Neuronal stem cell (in vitro differentiated cells): ENCODE data around the gene DNER.
"Not testable (repeated sequence)": the region's sequence is repeated elsewhere in the genome, so short reads cannot be mapped to it uniquely, and the experiment has no call there.

ENCODE experiments used
- DNase-seq: peaks from one replicate; pipeline ENCODE4 v3.0.0-alpha.2; 2013; ENCODE audit warnings: low spot score
- H2AFZ ChIP-seq: one replicate; pipeline ENCODE4 v1.6.1; 2013; ENCODE audit warnings: mild to moderate bottlenecking, low read length, inconsistent platforms
- H2AK5ac ChIP-seq: 2 replicates; pipeline ENCODE4 v1.6.1; 2013; ENCODE audit warnings: low read depth, mild to moderate bottlenecking, inconsistent platforms, low read length, moderate library complexity, mixed read lengths
- H2BK120ac ChIP-seq: 2 replicates; pipeline ENCODE4 v1.6.1; 2013; ENCODE audit warnings: low read depth, mild to moderate bottlenecking, inconsistent platforms, low read length, moderate library complexity, mixed read lengths
- H2BK12ac ChIP-seq: one replicate; pipeline ENCODE4 v1.6.1; 2013; ENCODE audit warnings: low read length, inconsistent platforms
- H2BK15ac ChIP-seq: 2 replicates; pipeline ENCODE4 v1.6.1; 2013; ENCODE audit warnings: mild to moderate bottlenecking, low read length, inconsistent platforms, mixed read lengths
- H2BK5ac ChIP-seq: one replicate; pipeline ENCODE4 v1.6.1; 2013; ENCODE audit warnings: inconsistent platforms, mild to moderate bottlenecking, low read length, moderate library complexity
- H3K14ac ChIP-seq: one replicate; pipeline ENCODE4 v1.6.1; 2013; ENCODE audit warnings: low read length, inconsistent platforms
- H3K18ac ChIP-seq: 2 replicates; pipeline ENCODE4 v1.6.1; 2013; ENCODE audit warnings: low read length, inconsistent platforms
- H3K23ac ChIP-seq: 2 replicates; pipeline ENCODE4 v1.6.1; 2013; ENCODE audit warnings: low read depth, mild to moderate bottlenecking, mixed read lengths, low read length, inconsistent platforms; ENCODE audit not compliant: poor library complexity
- H3K27ac ChIP-seq: replicated peaks from 3 replicates; pipeline ENCODE4 v1.5.1; 2013; ENCODE audit warnings: low read length, inconsistent platforms
- H3K27me3 ChIP-seq, 3 experiments: 2 replicates each; pipeline ENCODE4 v1.6.1; 2013; ENCODE audit warnings: low read length in 3 of 3, mild to moderate bottlenecking in 2 of 3, inconsistent platforms in 1 of 3, low read depth in 1 of 3, mixed read lengths in 1 of 3, moderate library complexity in 1 of 3; ENCODE audit not compliant: control insufficient read depth in 3 of 3, insufficient read depth in 3 of 3
- H3K36me3 ChIP-seq, 2 donors: replicated peaks in 1 of 2; 2 replicates each; pipeline ENCODE4 v1.6.1; 2013; ENCODE audit warnings: low read length in 2 of 2; ENCODE audit not compliant: control insufficient read depth in 2 of 2, insufficient read depth in 2 of 2
- H3K4ac ChIP-seq: 2 replicates; pipeline ENCODE4 v1.6.1; 2013; ENCODE audit warnings: inconsistent platforms, mild to moderate bottlenecking, low read length, moderate library complexity
- H3K4me1 ChIP-seq, 2 donors: 1 replicate in 1 of 2; 2 replicates in 1 of 2; pipeline ENCODE4 v1.6.1; 2013; ENCODE audit warnings: low read length in 2 of 2, low read depth in 1 of 2; ENCODE audit not compliant: control insufficient read depth in 2 of 2, insufficient read depth in 1 of 2
- H3K4me2 ChIP-seq: one replicate; pipeline ENCODE4 v1.6.1; 2013; ENCODE audit warnings: mild to moderate bottlenecking, low read length, inconsistent platforms; ENCODE audit not compliant: insufficient read depth, poor library complexity, severe bottlenecking
- H3K4me3 ChIP-seq, 2 donors: 2 replicates each; pipeline ENCODE4 v1.5.1; 2013; ENCODE audit warnings: low read length in 2 of 2, mild to moderate bottlenecking in 2 of 2, inconsistent platforms in 1 of 2, moderate library complexity in 1 of 2
- H3K79me1 ChIP-seq: one replicate; pipeline ENCODE4 v1.6.1; 2013; ENCODE audit warnings: low read depth, mild to moderate bottlenecking, inconsistent platforms, low read length, moderate library complexity
- H3K9ac ChIP-seq: one replicate; pipeline ENCODE4 v1.6.1; 2013; ENCODE audit warnings: mild to moderate bottlenecking, low read depth, low read length, inconsistent platforms; ENCODE audit not compliant: poor library complexity
- H3K9me3 ChIP-seq, 2 donors: replicated peaks in 1 of 2; 2 replicates each; pipeline versions ENCODE3 to v1.6.1; 2013; ENCODE audit warnings: low read length in 2 of 2, mild to moderate bottlenecking in 2 of 2, inconsistent platforms in 1 of 2, low read depth in 1 of 2, mixed read lengths in 1 of 2, moderate library complexity in 1 of 2; ENCODE audit not compliant: control insufficient read depth in 2 of 2, insufficient read depth in 1 of 2
- H4K8ac ChIP-seq: one replicate; pipeline ENCODE4 v1.6.1; 2013; ENCODE audit warnings: low read depth, mild to moderate bottlenecking, inconsistent platforms, low read length, moderate library complexity
- H4K91ac ChIP-seq: one replicate; pipeline ENCODE4 v1.6.1; 2013; ENCODE audit warnings: low read length, low read depth, mild to moderate bottlenecking, inconsistent platforms; ENCODE audit not compliant: poor library complexity
- WGBS, 2 donors: extraction: QIAGEN DNeasy Blood & Tissue Kit; methylation state at CpG; one replicate each; pipeline ENCODE4 v1.1.7; 2013; ENCODE audit warnings: missing lambda C conversion rate in 2 of 2, mixed read lengths in 1 of 2; ENCODE audit not compliant: insufficient read length in 2 of 2, insufficient replicate concordance in 1 of 2; ENCODE audit errors: extremely low coverage in 2 of 2; 5-methylcytosine and 5-hydroxymethylcytosine counted together

Gene DNER

DNA sequence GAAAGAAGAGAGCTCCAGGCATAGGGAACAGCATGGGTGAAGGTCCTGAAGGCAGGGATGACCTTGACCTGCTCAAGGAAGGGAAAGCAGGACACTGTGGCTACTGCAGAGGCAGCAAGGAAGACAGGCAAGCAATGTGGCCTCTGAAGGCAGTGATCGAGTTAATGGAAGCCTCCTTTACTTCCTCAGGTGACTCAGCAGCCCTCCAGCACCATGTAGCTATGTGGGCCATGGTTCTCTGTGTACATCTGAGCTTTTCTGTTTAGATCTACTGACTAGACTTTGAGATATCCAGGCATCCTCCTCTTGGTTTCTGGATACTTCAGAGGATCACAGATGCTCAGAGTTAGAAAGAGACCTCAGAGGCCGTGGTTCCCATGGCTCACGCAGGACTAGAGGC is 336.0 kb downstream of the DNER start:
- no peak overlapping the region for H2AK5ac ChIP-seq
- H3K9ac ChIP-seq = no peak overlapping the region
- H3K27me3 ChIP-seq = no peaks in the 10 kb centered on the region
- no peak overlapping the region for H4K8ac ChIP-seq
- H3K4me2 ChIP-seq = no peak overlapping the region
- no peak for DNase-seq
- H3K4me3 ChIP-seq = no peak overlapping the region
- no peak overlapping the region for H2BK12ac ChIP-seq
- no peak overlapping the region for H2BK120ac ChIP-seq
- no peak overlapping the region for H4K91ac ChIP-seq
- H2BK5ac ChIP-seq = no peak overlapping the region
- WGBS, 2 donors = no CpG with 5 or more reads among the region's 3 CpGs
- H3K9me3 ChIP-seq = no peaks in the 10 kb centered on the region
- H3K23ac ChIP-seq = no peak overlapping the region
- no peaks in the 10 kb centered on the region for H3K4me1 ChIP-seq
- no peaks in the 10 kb centered on the region for H3K36me3 ChIP-seq
- H3K18ac ChIP-seq = no peak overlapping the region
- no peak overlapping the region for H3K27ac ChIP-seq
- no peak overlapping the region for H3K14ac ChIP-seq
- no peaks in the 10 kb centered on the region for H3K79me1 ChIP-seq
- H3K4ac ChIP-seq = no peak overlapping the region
- no peak overlapping the region for H2AFZ ChIP-seq
- no peak overlapping the region for H2BK15ac ChIP-seq

DNA sequence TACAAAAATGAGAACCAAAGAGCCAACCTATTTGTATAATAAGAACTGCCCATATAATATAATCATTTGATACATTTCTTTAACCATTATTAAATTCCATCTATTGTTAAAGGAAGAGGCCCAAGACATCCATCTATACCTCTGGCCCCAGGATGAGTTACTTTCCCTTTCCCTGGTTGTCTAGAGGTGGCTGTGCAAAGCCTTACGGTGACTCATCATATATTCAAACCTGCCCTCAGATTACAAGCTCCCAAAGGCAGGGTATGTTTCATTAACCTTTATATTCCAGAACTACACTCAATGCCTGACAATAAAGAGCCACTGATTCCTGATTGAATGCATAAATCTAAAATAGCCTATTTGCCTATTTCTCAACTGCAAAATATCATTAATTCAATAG is 337.5 kb downstream of the DNER start:
- no peak overlapping the region for H3K9ac ChIP-seq
- H3K79me1 ChIP-seq = no peaks in the 10 kb centered on the region
- H3K27me3 ChIP-seq = no peaks in the 10 kb centered on the region
- H3K27ac ChIP-seq = no peak overlapping the region
- no peak overlapping the region for H3K4ac ChIP-seq
- no peaks in the 10 kb centered on the region for H3K36me3 ChIP-seq
- H3K9me3 ChIP-seq = no peaks in the 10 kb centered on the region
- H3K4me3 ChIP-seq = no peak overlapping the region
- H4K91ac ChIP-seq = no peak overlapping the region
- DNase-seq = no peak
- no peak overlapping the region for H2BK15ac ChIP-seq
- H3K14ac ChIP-seq = no peak overlapping the region
- H2BK5ac ChIP-seq = no peak overlapping the region
- no peak overlapping the region for H2AFZ ChIP-seq
- no peak overlapping the region for H3K4me2 ChIP-seq
- no peak overlapping the region for H3K23ac ChIP-seq
- no peak overlapping the region for H2BK120ac ChIP-seq
- H2AK5ac ChIP-seq = no peak overlapping the region
- H2BK12ac ChIP-seq = no peak overlapping the region
- no peak overlapping the region for H3K18ac ChIP-seq
- peaks cover 0 to 2% of the 10 kb centered on the region in 2 donors for H3K4me1 ChIP-seq
- H4K8ac ChIP-seq = no peak overlapping the region
- WGBS, 2 donors = no CpG with 5 or more reads among the region's 1 CpG

DNA sequence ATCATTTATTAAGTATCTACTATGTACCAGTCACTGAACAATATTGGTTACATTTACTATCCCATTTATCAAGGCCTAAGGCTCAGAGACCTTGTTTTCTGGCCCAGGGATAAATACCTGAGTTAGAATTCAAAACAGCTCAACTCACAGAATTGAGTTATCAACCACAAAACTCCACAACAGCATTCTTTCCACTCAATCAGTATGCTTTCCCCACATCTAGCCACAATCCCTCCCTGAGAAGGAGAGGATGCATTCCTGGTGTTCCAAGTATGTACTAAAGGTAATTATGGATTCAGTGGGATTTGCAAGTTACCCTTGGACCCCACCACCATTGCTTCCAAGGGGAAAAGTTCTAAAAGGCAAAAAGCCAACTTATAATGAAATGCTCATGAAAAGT is 339.1 kb downstream of the DNER start:
- Histone ChIP-seq H2BK12ac (no peak overlapping the region), H2AK5ac (no peak overlapping the region), H3K9ac (no peak overlapping the region), H4K8ac (no peak overlapping the region), H3K4me1 (peaks cover 0 to 2% of the 10 kb centered on the region in 2 donors), H4K91ac (no peak overlapping the region), H3K36me3 (no peaks in the 10 kb centered on the region), H3K27ac (no peak overlapping the region), H2BK5ac (no peak overlapping the region), H3K79me1 (no peaks in the 10 kb centered on the region), H2AFZ (no peak overlapping the region), H3K27me3 (no peaks in the 10 kb centered on the region), H3K23ac (no peak overlapping the region), H2BK120ac (no peak overlapping the region), H3K18ac (no peak overlapping the region), H3K14ac (no peak overlapping the region), H3K4ac (no peak overlapping the region), H3K4me3 (no peak overlapping the region), H3K9me3 (no peaks in the 10 kb centered on the region), H2BK15ac (no peak overlapping the region), H3K4me2 (no peak overlapping the region)
- DNase-seq = no peak

DNA sequence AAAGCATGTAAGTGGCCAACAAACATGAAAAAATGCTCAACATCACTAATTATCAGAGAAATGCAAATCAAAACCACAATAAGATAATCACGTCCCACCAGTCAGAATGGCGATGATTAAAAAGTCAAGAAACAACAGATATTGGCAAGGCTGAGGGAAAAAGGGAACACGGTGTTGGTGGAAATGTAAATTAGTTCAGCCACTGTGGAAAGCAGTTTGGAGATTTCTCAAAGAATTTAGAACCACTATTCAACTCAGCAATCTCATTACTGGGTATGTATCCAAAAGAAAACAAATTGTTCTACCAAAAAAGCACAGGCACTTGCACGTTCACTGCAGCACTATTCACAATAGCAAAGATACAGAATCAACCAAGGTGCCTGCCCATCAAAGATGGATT is 341.0 kb downstream of the DNER start:
- not testable (repeated sequence) for H3K9ac ChIP-seq, H2AK5ac ChIP-seq, H3K4me2 ChIP-seq, H2BK120ac ChIP-seq, H4K91ac ChIP-seq, H4K8ac ChIP-seq, H2AFZ ChIP-seq, H3K4me1 ChIP-seq, H3K18ac ChIP-seq, H2BK5ac ChIP-seq, H3K27ac ChIP-seq, H2BK15ac ChIP-seq, H3K79me1 ChIP-seq, H3K9me3 ChIP-seq, H3K4me3 ChIP-seq, H3K36me3 ChIP-seq, H3K14ac ChIP-seq, H3K27me3 ChIP-seq, H3K4ac ChIP-seq, DNase-seq, H3K23ac ChIP-seq, H2BK12ac ChIP-seq
- WGBS, 2 donors = no CpG with 5 or more reads among the region's 4 CpGs
